CD4-positive, alpha-beta memory T cell (primary cell): ENCODE measurements around the gene SPRR3. TPM values are rescaled to one million over a fixed set of nuclear protein-coding genes. Genes with fewer than 3 reads are reported as not detected.

Source experiments
- CTCF ChIA-PET: fragments of 350-600 bp; sonication (Branson Sonifier 250); formaldehyde crosslinking; loops from one replicate; lab custom pipeline; 2021; ENCODE audit warnings: inconsistent platforms; ENCODE audit not compliant: partially characterized antibody; lab: Charles Lee
- POLR2A ChIA-PET: fragments of 350-600 bp; sonication (Branson Sonifier 250); formaldehyde crosslinking; loops from one replicate; lab custom pipeline; 2021; ENCODE audit not compliant: partially characterized antibody; lab: Charles Lee
- DNase-seq, 5 donors: peaks; one replicate each; pipeline versions ENCODE4 v3.0.0 to v3.0.0-alpha.2; 2020 to 2022; ENCODE audit warnings: mixed read lengths in 1 of 5
- H3K27ac ChIP-seq: one replicate; pipeline ENCODE4 v1.7.0; 2013; ENCODE audit warnings: low read depth, low read length
- H3K27me3 ChIP-seq: 2 replicates; pipeline ENCODE4 v1.7.0; 2013; ENCODE audit warnings: mild to moderate bottlenecking, low read length, moderate library complexity; ENCODE audit not compliant: insufficient read depth
- H3K36me3 ChIP-seq: 2 replicates; pipeline ENCODE4 v1.7.0; 2013; ENCODE audit warnings: mild to moderate bottlenecking, low read length, moderate library complexity; ENCODE audit not compliant: insufficient read depth
- H3K4me1 ChIP-seq: 2 replicates; pipeline ENCODE4 v1.7.0; 2013; ENCODE audit warnings: mild to moderate bottlenecking, low read length, moderate library complexity; ENCODE audit not compliant: insufficient read depth
- H3K4me3 ChIP-seq, 2 donors: one replicate each; pipeline ENCODE4 v1.7.0; 2013; ENCODE audit warnings: low read length in 2 of 2, mild to moderate bottlenecking in 1 of 2
- H3K9me3 ChIP-seq, 2 donors: one replicate each; pipeline ENCODE4 v1.7.0; 2013; ENCODE audit warnings: low read length in 2 of 2, control low read depth in 1 of 2; ENCODE audit not compliant: control insufficient read depth in 1 of 2
- H3K27ac Mint-ChIP-seq, 7 donors: one replicate each; pipeline ENCODE4 v1.8.0; 2020 to 2021; ENCODE audit warnings: mixed read lengths in 7 of 7, mild to moderate bottlenecking in 6 of 7, inconsistent platforms in 3 of 7, moderate library complexity in 3 of 7
- H3K27me3 Mint-ChIP-seq, 2 donors: one replicate each; pipeline ENCODE4 v1.8.0; 2020 to 2021; ENCODE audit warnings: mixed read lengths in 2 of 2
- H3K36me3 Mint-ChIP-seq, 2 donors: one replicate each; pipeline ENCODE4 v1.8.0; 2020 to 2021; ENCODE audit warnings: mixed read lengths in 2 of 2, inconsistent platforms in 1 of 2, mild to moderate bottlenecking in 1 of 2
- H3K4me1 Mint-ChIP-seq, 4 donors: one replicate each; pipeline ENCODE4 v1.8.0; 2020 to 2021; ENCODE audit warnings: mixed read lengths in 4 of 4, mild to moderate bottlenecking in 1 of 4
- H3K4me3 Mint-ChIP-seq, 8 donors: one replicate each; pipeline ENCODE4 v1.8.0; 2020 to 2021; ENCODE audit warnings: mixed read lengths in 8 of 8, mild to moderate bottlenecking in 7 of 8, moderate library complexity in 6 of 8, inconsistent platforms in 3 of 8
- H3K9me3 Mint-ChIP-seq, 8 donors: one replicate each; pipeline ENCODE4 v1.8.0; 2020 to 2021; ENCODE audit warnings: mixed read lengths in 8 of 8, mild to moderate bottlenecking in 5 of 8, inconsistent platforms in 3 of 8, moderate library complexity in 1 of 8
- intact Hi-C: fragments of 100-400 bp; cut with micrococcal nuclease; formaldehyde crosslinking; loops from one replicate; pipeline ENCODE4 v1.15.1; 2023
- polyA plus RNA-seq, 2 donors: library from polyadenylated mRNA; unstranded; fragments of 300-500 nt; fragmentation: Illumina TruSeq; gene quantifications; one replicate each; pipeline ENCODE4 v1.2.3, GENCODE V29; 2021
- total RNA-seq, 2 experiments: library from RNA; stranded (reverse); gene quantifications; one replicate each; pipeline ENCODE4 v1.2.3, GENCODE V29; 2021

The SPRR3 gene
- total and polyA plus RNA-seq, 4 experiments from 2014 or later = not detected

DNA sequence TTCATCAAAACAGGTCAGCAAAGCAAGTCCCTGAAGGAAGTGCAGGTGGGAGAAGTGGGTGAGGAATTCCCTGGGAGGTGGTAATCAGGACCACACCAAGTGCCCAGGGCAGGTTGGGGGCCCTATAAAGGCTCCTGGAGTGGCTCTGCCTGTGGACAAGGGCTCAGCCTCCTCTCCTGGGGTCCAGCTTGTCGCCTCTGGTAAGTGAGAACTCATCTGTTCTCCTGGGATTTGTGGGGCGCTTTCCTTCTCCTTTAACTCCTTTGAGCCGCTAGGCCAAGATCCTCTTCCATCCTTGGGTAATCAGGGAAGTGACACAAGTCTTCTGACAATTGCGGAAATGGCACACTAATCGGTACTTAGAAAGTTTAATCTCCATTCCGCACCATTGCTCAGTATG, 31.1 kb upstream of the SPRR3 start, which contains the start of gene SPRR4:
Gene SPRR4 (plus strand): TSS at position 154 of the 400 bp plus-strand sequence. CDS start 1,243 bp downstream, outside the sequence.
- peaks cover 0 to 2% (median 0%) of the 10 kb centered on the region in 8 donors for H3K9me3 Mint-ChIP-seq
- H3K4me3 Mint-ChIP-seq = no peak within 1 kb of the TSS
- no peaks in the 10 kb centered on the region for H3K9me3 ChIP-seq
- CTCF ChIA-PET = no interaction called here
- no peaks in the 10 kb centered on the region for H3K27me3 ChIP-seq
- POLR2A ChIA-PET = no interaction called here
- H3K36me3 ChIP-seq = no peaks in the 10 kb centered on the region
- intact Hi-C loops = no loop called here
- peaks cover 12 to 15% of the 10 kb centered on the region in 2 donors for H3K27me3 Mint-ChIP-seq
- H3K4me3 ChIP-seq = no peak within 1 kb of the TSS
- no peaks in the 10 kb centered on the region for H3K4me1 Mint-ChIP-seq
- H3K4me1 ChIP-seq = no peaks in the 10 kb centered on the region
- H3K27ac ChIP-seq = no peak within 1 kb of the TSS
- DNase-seq = no peak
- no peak within 1 kb of the TSS for H3K27ac Mint-ChIP-seq
- H3K36me3 Mint-ChIP-seq = no peaks in the 10 kb centered on the region

DNA sequence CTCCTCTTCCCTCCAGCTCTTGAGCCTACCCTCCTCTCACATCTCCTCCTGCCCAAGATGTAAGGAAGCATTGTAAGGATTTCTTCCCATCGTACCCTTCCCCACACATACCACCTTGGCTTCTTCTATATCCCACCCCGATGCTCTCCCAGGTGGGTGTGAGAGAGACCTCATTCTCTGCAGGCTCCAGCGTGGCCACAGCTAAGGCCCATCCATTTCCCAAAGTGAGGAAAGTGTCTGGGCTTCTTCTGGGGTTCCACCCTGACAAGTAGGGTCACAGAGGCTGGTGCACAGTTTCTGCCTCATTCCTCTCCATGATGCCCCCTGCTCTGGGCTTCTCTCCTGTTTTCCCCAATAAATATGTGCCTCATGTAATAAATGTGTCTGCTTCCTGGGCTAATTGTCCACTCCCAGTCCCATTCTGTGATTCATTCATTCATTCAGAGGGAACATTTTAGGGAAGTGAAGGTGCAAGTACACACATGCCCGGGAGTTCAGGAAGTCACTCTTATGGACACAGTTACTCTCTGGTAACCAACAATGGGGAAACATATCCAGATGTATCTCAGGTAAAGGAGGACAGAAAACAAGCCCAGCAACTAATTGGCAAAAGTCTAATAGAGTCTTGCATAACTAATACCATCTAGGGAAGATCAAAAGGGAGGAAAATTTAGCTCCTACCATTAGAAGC, 29.2 kb upstream of the SPRR3 start:
- no peaks in the 10 kb centered on the region for H3K4me1 Mint-ChIP-seq
- H3K27me3 Mint-ChIP-seq = peaks cover 14% of the 10 kb centered on the region in 2 donors

DNA sequence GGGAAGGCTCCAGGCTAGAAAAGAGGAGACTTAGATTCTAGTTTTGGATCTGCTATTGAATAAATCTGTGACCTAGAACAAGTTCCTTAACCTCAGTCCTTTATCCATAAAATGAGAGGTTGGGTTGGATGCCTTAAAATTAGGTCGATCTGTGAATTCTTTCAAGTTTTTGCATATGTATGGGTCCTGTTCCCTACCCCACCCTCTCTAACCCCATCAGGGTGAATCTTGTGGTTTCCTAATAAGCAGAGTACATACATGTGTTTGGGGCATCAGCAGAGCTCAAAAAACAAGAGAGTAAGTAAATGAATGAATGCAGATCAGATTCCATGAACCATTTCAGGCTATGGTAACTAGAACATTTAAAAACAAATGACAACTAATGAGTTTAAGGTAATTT, 24.9 kb upstream of the SPRR3 start:
- no peaks in the 10 kb centered on the region for H3K27me3 ChIP-seq
- Mint-ChIP-seq H3K9me3 (peaks cover 0 to 2% (median 0%) of the 10 kb centered on the region in 8 donors), H3K27me3 (peaks cover 8 to 34% of the 10 kb centered on the region in 2 donors), H3K4me3 (no peak overlapping the region), H3K4me1 (no peaks in the 10 kb centered on the region), H3K36me3 (no peaks in the 10 kb centered on the region), H3K27ac (no peak overlapping the region)
- no peak for DNase-seq
- intact Hi-C loops = no loop called here
- CTCF ChIA-PET = no interaction called here
- H3K4me3 ChIP-seq = no peak overlapping the region
- no peaks in the 10 kb centered on the region for H3K9me3 ChIP-seq
- H3K36me3 ChIP-seq = no peaks in the 10 kb centered on the region
- POLR2A ChIA-PET = no interaction called here
- no peaks in the 10 kb centered on the region for H3K4me1 ChIP-seq
- H3K27ac ChIP-seq = no peak overlapping the region

More for the DNA sequence above, 29.2 kb upstream of the SPRR3 start:
- no peaks in the 10 kb centered on the region for H3K9me3 ChIP-seq
- H3K27me3 ChIP-seq = no peaks in the 10 kb centered on the region
- no peak for DNase-seq
- intact Hi-C loops = no loop called here
- CTCF ChIA-PET = no interaction called here
- Mint-ChIP-seq H3K36me3 (no peaks in the 10 kb centered on the region), H3K4me3 (no peak overlapping the region), H3K27ac (no peak overlapping the region), H3K9me3 (peaks cover 0 to 2% (median 0%) of the 10 kb centered on the region in 8 donors)
- POLR2A ChIA-PET = no interaction called here
- H3K36me3 ChIP-seq = no peaks in the 10 kb centered on the region
- H3K27ac ChIP-seq = no peak overlapping the region
- H3K4me1 ChIP-seq = no peaks in the 10 kb centered on the region
- H3K4me3 ChIP-seq = no peak overlapping the region

DNA sequence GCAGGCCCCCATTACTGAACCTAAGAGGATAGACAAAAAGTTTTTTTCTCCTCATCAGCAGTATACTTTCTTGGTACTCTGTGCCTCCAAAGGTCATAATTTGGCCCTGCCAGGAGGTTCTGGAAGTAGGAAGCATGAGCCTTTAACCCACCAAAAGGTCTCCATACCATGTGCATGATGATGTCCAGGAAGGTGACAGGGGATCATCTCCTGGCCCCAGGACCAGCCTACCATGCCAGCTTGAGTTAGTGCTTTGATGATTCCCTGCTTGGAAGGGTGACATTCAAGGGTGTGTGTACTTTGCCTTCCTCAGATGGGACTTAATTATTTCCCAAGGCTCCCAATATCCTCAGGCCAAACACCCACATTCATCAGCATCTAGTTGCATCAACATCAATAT, 23.9 kb upstream of the SPRR3 start:
- Histone ChIP-seq H3K36me3 (no peaks in the 10 kb centered on the region), H3K4me1 (no peaks in the 10 kb centered on the region), H3K27ac (no peak overlapping the region), H3K27me3 (no peaks in the 10 kb centered on the region), H3K9me3 (no peaks in the 10 kb centered on the region), H3K4me3 (no peak overlapping the region)
- peaks cover 7 to 35% of the 10 kb centered on the region in 2 donors for H3K27me3 Mint-ChIP-seq
- no peak overlapping the region for H3K27ac Mint-ChIP-seq
- DNase-seq = no peak
- H3K36me3 Mint-ChIP-seq = no peaks in the 10 kb centered on the region
- intact Hi-C loops = no loop called here
- no peak overlapping the region for H3K4me3 Mint-ChIP-seq
- H3K9me3 Mint-ChIP-seq = no peaks in the 10 kb centered on the region
- H3K4me1 Mint-ChIP-seq = no peaks in the 10 kb centered on the region
- CTCF ChIA-PET = no interaction called here
- POLR2A ChIA-PET = no interaction called here

DNA sequence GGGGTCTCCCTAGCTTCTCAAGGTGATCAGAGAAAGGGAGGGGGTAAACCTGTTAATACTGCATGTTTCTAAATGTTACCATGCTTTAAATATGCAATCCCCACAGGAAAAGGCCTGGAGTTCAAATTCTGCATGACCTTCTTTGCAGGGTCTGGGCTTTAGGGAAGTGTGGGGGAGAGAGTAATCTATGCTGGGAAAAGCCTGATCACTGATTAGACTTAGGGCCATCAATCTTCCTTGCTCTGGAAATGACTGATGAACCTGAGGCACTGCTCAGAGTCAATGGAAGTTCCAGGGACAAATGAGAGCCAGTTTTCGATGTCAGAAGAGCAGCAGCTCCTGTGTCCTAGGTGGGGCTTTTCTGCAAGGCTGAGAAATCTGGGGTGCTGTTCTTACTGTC, 20.9 kb upstream of the SPRR3 start:
- Mint-ChIP-seq H3K27ac (no peak overlapping the region), H3K27me3 (peaks cover 18 to 46% of the 10 kb centered on the region in 2 donors), H3K9me3 (no peaks in the 10 kb centered on the region), H3K36me3 (no peaks in the 10 kb centered on the region), H3K4me3 (no peak overlapping the region), H3K4me1 (no peaks in the 10 kb centered on the region)
- no peak overlapping the region for H3K4me3 ChIP-seq
- no peaks in the 10 kb centered on the region for H3K36me3 ChIP-seq
- CTCF ChIA-PET = no interaction called here
- intact Hi-C loops = no loop called here
- no peaks in the 10 kb centered on the region for H3K27me3 ChIP-seq
- DNase-seq = no peak
- H3K27ac ChIP-seq = no peak overlapping the region
- no peaks in the 10 kb centered on the region for H3K9me3 ChIP-seq
- H3K4me1 ChIP-seq = no peaks in the 10 kb centered on the region
- POLR2A ChIA-PET = no interaction called here

DNA sequence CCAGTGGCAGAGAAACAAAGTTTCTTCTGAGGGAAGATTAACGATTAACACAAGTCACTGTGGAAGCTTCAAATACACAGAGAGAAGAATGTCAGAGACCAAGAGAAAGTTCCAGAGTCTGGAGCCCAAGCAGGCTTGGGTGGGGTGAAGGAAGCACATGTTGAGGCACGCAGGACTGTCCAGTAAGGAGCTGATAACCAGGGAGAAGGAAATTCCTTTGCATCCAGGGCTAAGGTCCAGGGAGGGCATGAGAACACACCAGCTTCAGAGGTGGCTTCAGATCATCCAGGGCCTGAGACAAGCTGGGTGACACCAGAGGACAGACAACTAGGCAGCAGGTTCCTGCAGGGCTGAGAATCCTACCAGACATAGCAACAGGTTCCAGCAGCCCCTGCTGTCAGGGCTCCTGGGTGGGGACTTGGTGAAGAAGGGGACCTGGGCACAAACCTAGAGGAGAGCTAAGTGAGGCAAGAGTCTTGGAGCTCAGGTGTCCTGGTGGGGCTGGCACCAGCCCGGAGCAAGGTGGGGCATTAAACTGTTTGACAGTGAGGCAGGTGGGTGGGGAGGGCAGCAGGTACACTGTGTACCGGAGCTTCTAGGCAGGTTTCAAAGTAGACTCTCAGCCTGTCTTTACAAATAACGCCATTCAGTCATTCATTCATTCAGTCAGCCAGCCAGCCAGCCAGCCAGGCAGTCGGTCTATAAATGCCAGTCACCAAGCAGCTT, 20.2 kb upstream of the SPRR3 start:
- no peak overlapping the region for H3K4me3 ChIP-seq
- Mint-ChIP-seq H3K27ac (no peak overlapping the region), H3K4me1 (no peaks in the 10 kb centered on the region), H3K9me3 (peaks cover 0 to 1% (median 0%) of the 10 kb centered on the region in 8 donors), H3K36me3 (no peaks in the 10 kb centered on the region), H3K4me3 (no peak overlapping the region), H3K27me3 (peaks cover 21 to 48% of the 10 kb centered on the region in 2 donors)
- DNase-seq = no peak
- ChIA-PET POLR2A (no interaction called here), CTCF (no interaction called here)
- H3K9me3 ChIP-seq = no peaks in the 10 kb centered on the region
- H3K4me1 ChIP-seq = no peaks in the 10 kb centered on the region
- intact Hi-C loops = no loop called here
- H3K27ac ChIP-seq = no peak overlapping the region
- H3K36me3 ChIP-seq = no peaks in the 10 kb centered on the region
- H3K27me3 ChIP-seq = no peaks in the 10 kb centered on the region

DNA sequence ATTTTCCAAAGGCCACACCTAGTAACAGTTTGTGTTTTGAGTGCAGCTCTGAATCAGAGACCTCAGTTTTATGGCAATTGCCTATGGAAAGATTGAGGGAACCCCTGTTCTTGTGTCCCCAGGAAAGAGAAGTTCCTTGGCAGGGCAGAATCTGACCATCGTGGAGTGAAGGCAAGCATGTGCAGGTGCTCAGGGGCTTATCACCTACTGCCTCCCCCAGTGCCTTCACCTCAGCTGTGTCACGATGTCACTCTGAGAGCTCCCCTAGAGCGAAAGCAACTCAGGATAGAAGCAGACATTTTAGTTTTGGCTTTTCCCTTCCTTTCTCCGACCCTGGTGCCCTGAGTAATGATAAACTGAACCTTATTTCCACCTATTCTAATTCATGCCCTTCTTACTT, 19.5 kb upstream of the SPRR3 start:
- Histone ChIP-seq H3K27me3 (no peaks in the 10 kb centered on the region), H3K27ac (no peak overlapping the region), H3K9me3 (no peaks in the 10 kb centered on the region), H3K36me3 (no peaks in the 10 kb centered on the region), H3K4me3 (no peak overlapping the region), H3K4me1 (no peaks in the 10 kb centered on the region)
- ChIA-PET POLR2A (no interaction called here), CTCF (no interaction called here)
- Mint-ChIP-seq H3K4me1 (no peaks in the 10 kb centered on the region), H3K4me3 (no peak overlapping the region), H3K9me3 (peaks cover 0 to 1% (median 0%) of the 10 kb centered on the region in 8 donors), H3K27ac (no peak overlapping the region), H3K27me3 (peaks cover 24 to 49% of the 10 kb centered on the region in 2 donors), H3K36me3 (no peaks in the 10 kb centered on the region)
- intact Hi-C loops = no loop called here
- no peak for DNase-seq
